Neutrophil (primary cell): ENCODE results near the gene STAMBP.

ENCODE experiments used
- H3K27ac ChIP-seq: fragments of 200-600 bp; sonication (generic); 2 replicates; pipeline ENCODE4 v1.5.1; 2016; ENCODE audit warnings: mild to moderate bottlenecking, moderate library complexity
- H3K27me3 ChIP-seq: fragments of 200-600 bp; sonication (generic); 2 replicates; pipeline ENCODE4 v1.6.0; 2016; ENCODE audit warnings: mild to moderate bottlenecking
- H3K36me3 ChIP-seq: fragments of 200-600 bp; sonication (generic); 2 replicates; pipeline ENCODE4 v1.5.1; 2017
- H3K4me1 ChIP-seq, 2 experiments: fragments of 200-600 bp in 1 of 2; sonication (generic) in 1 of 2; 1 replicate in 1 of 2; 2 replicates in 1 of 2; pipeline versions ENCODE4 v1.5.1 to v1.6.1; 2013 to 2016; ENCODE audit warnings: low read depth in 1 of 2, low read length in 1 of 2, mild to moderate bottlenecking in 1 of 2, moderate library complexity in 1 of 2; ENCODE audit not compliant: control insufficient read depth in 1 of 2, insufficient read depth in 1 of 2
- H3K4me3 ChIP-seq, 2 experiments: fragments of 200-600 bp in 1 of 2; sonication (generic) in 1 of 2; 1 replicate in 1 of 2; 2 replicates in 1 of 2; pipeline ENCODE4 v1.5.1; 2013 to 2016; ENCODE audit warnings: low read depth in 1 of 2, low read length in 1 of 2, mild to moderate bottlenecking in 1 of 2, moderate library complexity in 1 of 2
- H3K9me3 ChIP-seq: fragments of 200-600 bp; sonication (generic); 2 replicates; pipeline ENCODE4 v1.5.1; 2016
- CTCF ChIP-seq: fragments of 200-600 bp; sonication (generic); IDR thresholded peaks from 2 replicates; pipeline ENCODE4 v1.5.1; 2016; ENCODE audit warnings: antibody characterized with exemption

The STAMBP gene

GRCh38 chr2:73812635-73813034 is 16.1 kb upstream of the STAMBP start:
- Histone ChIP-seq H3K27ac (no peak overlapping the region), H3K4me3 (no peak overlapping the region), H3K27me3 (no peaks in the 10 kb centered on the region), H3K36me3 (no peaks in the 10 kb centered on the region), H3K9me3 (no peaks in the 10 kb centered on the region), H3K4me1 (no peaks in the 10 kb centered on the region)
- TF ChIP-seq CTCF: no peak

DNA sequence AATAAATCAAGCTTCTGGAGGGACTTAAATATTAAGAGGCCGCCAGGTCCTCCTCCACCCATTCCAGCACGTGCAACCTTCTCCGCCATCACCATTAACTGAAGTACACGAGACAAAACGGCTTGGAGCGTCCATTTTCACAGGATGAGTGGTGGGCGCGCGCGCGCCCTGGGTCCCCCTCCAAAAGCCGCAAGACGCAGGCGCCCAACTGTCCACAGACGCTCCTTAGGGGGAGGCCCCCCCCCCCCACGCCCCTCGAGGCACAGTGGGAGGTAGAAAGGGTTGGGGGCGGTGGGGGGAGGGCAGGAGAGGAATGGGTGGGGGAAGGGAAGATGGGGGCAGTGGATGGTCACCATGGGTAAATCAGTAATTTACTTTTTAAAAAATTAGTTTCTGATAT is 10.5 kb upstream of the STAMBP start:
- Histone ChIP-seq H3K36me3 (no peaks in the 10 kb centered on the region), H3K27ac (no peak overlapping the region), H3K27me3 (peaks cover 4% of the 10 kb centered on the region), H3K9me3 (no peaks in the 10 kb centered on the region), H3K4me1 (no peaks in the 10 kb centered on the region), H3K4me3 (no peak overlapping the region)
- TF ChIP-seq CTCF: no peak

GRCh38 chr2:73821227-73821626 is 7.5 kb upstream of the STAMBP start:
- Histone ChIP-seq H3K4me1 (no peaks in the 10 kb centered on the region), H3K4me3 (no peak overlapping the region), H3K9me3 (no peaks in the 10 kb centered on the region), H3K36me3 (no peaks in the 10 kb centered on the region), H3K27ac (no peak overlapping the region), H3K27me3 (peaks cover 4% of the 10 kb centered on the region)
- TF ChIP-seq CTCF: no peak

- TF ChIP-seq CTCF: no peak
- H3K4me1 ChIP-seq: no peaks in the 10 kb centered on the region
- H3K9me3 ChIP-seq: no peaks in the 10 kb centered on the region
- H3K27me3 ChIP-seq: peaks cover 4% of the 10 kb centered on the region
- H3K4me3 ChIP-seq: no peak overlapping the region
- H3K36me3 ChIP-seq: no peaks in the 10 kb centered on the region
- no peak overlapping the region for H3K27ac ChIP-seq
Observed at GRCh38 chr2:73821669-73822068, 7.1 kb upstream of the STAMBP start.

- no peaks in the 10 kb centered on the region for H3K36me3 ChIP-seq
- H3K4me1 ChIP-seq: no peaks in the 10 kb centered on the region
- H3K9me3 ChIP-seq: no peaks in the 10 kb centered on the region
- TF ChIP-seq CTCF: no peak
- H3K27me3 ChIP-seq: peaks cover 4% of the 10 kb centered on the region
- H3K27ac ChIP-seq: no peak overlapping the region
- no peak overlapping the region for H3K4me3 ChIP-seq
Observed at GRCh38 chr2:73822276-73822675, 6.5 kb upstream of the STAMBP start.

GRCh38 chr2:73822991-73823390 is 5.8 kb upstream of the STAMBP start:
- peaks cover under 1 to 1% of the 10 kb centered on the region in 2 experiments for H3K4me1 ChIP-seq
- H3K27ac ChIP-seq: no peak overlapping the region
- no peaks in the 10 kb centered on the region for H3K9me3 ChIP-seq
- H3K36me3 ChIP-seq: no peaks in the 10 kb centered on the region
- peaks cover 4% of the 10 kb centered on the region for H3K27me3 ChIP-seq
- no peak for TF ChIP-seq CTCF
- no peak overlapping the region for H3K4me3 ChIP-seq
